Right lobe of liver (tissue), 4 donors: ENCODE data around the gene MBD6.

Experiments
- POLR2A ChIP-seq: fragments of 450-650 bp; IDR thresholded peaks from one replicate; pipeline ENCODE4 v1.6.1; 2017; ENCODE audit warnings: antibody characterized with exemption, mild to moderate bottlenecking
- TF ChIP-seq, protein P1 (sequence below), 4 donors: fragments of 200-600 bp in 3 of 4; fragments of 450-650 bp in 1 of 4; IDR thresholded peaks; one replicate each; pipeline versions ENCODE4 v1.5.1 to v1.8.0; 2016 to 2022; ENCODE audit warnings: antibody characterized with exemption in 4 of 4, mild to moderate bottlenecking in 2 of 4
- donor health status: DM: no; HTN: no; CAD: no.
- donor health status: DM: no; HTN: no; CAD: no.
- donor health status: DM: no; HTN: yes; CAD: no.

DNA sequence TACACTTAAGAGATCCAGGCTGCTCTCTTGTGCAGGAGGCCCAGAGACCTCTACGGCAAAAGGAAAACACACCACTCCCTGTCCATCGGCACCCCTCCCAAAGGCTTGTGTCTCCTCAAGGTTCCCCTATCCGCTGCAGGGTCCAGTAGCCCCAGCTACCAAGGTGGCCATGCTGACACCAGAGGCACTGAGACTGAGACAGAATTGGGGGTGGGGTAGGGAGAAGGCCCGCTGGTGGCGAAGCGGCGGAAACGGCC is 2.9 kb upstream of the MBD6 start:
- TF ChIP-seq, protein P1, sequence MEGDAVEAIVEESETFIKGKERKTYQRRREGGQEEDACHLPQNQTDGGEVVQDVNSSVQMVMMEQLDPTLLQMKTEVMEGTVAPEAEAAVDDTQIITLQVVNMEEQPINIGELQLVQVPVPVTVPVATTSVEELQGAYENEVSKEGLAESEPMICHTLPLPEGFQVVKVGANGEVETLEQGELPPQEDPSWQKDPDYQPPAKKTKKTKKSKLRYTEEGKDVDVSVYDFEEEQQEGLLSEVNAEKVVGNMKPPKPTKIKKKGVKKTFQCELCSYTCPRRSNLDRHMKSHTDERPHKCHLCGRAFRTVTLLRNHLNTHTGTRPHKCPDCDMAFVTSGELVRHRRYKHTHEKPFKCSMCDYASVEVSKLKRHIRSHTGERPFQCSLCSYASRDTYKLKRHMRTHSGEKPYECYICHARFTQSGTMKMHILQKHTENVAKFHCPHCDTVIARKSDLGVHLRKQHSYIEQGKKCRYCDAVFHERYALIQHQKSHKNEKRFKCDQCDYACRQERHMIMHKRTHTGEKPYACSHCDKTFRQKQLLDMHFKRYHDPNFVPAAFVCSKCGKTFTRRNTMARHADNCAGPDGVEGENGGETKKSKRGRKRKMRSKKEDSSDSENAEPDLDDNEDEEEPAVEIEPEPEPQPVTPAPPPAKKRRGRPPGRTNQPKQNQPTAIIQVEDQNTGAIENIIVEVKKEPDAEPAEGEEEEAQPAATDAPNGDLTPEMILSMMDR (IDR thresholded peaks at IDR 0.05), result no peak
- no peak for TF ChIP-seq POLR2A
